Activated naive CD8-positive, alpha-beta T cell (primary cell): ENCODE measurements around the gene GPC6.

ENCODE experiments used
- H3K27ac Mint-ChIP-seq: one replicate; pipeline ENCODE4 v1.8.0; 2021; ENCODE audit warnings: mixed read lengths
- H3K27me3 Mint-ChIP-seq: one replicate; pipeline ENCODE4 v1.8.0; 2021; ENCODE audit warnings: mixed read lengths
- H3K36me3 Mint-ChIP-seq: one replicate; pipeline ENCODE4 v1.8.0; 2021; ENCODE audit warnings: mixed read lengths
- H3K4me1 Mint-ChIP-seq: one replicate; pipeline ENCODE4 v1.8.0; 2021; ENCODE audit warnings: low read depth, mixed read lengths
- H3K4me3 Mint-ChIP-seq: one replicate; pipeline ENCODE4 v1.8.0; 2021; ENCODE audit warnings: mild to moderate bottlenecking, mixed read lengths
- H3K9me3 Mint-ChIP-seq: one replicate; pipeline ENCODE4 v1.8.0; 2021; ENCODE audit warnings: low read depth, mixed read lengths

GPC6 gene

GRCh38 chr13:93561576-93562225 lies 335.1 kb downstream of the GPC6 start:
- no peak overlapping the region for H3K27ac Mint-ChIP-seq
- H3K4me3 Mint-ChIP-seq = no peak overlapping the region
- no peaks in the 10 kb centered on the region for H3K4me1 Mint-ChIP-seq
- H3K36me3 Mint-ChIP-seq = no peaks in the 10 kb centered on the region
- no peaks in the 10 kb centered on the region for H3K27me3 Mint-ChIP-seq
- H3K9me3 Mint-ChIP-seq = no peaks in the 10 kb centered on the region

- Mint-ChIP-seq H3K36me3 (no peaks in the 10 kb centered on the region), H3K9me3 (no peaks in the 10 kb centered on the region), H3K4me1 (no peaks in the 10 kb centered on the region), H3K27ac (no peak overlapping the region), H3K27me3 (no peaks in the 10 kb centered on the region), H3K4me3 (no peak overlapping the region)
Observed at GRCh38 chr13:93562676-93563075, 336.1 kb downstream of the GPC6 start.

- Mint-ChIP-seq H3K4me3 (no peak overlapping the region), H3K27ac (no peak overlapping the region), H3K9me3 (no peaks in the 10 kb centered on the region), H3K27me3 (no peaks in the 10 kb centered on the region), H3K4me1 (no peaks in the 10 kb centered on the region), H3K36me3 (no peaks in the 10 kb centered on the region)
Observed at GRCh38 chr13:93577105-93577504, 350.5 kb downstream of the GPC6 start.

GRCh38 chr13:93589788-93590187 lies 363.2 kb downstream of the GPC6 start:
- H3K4me3 Mint-ChIP-seq = no peak overlapping the region
- H3K27me3 Mint-ChIP-seq = no peaks in the 10 kb centered on the region
- no peak overlapping the region for H3K27ac Mint-ChIP-seq
- H3K36me3 Mint-ChIP-seq = no peaks in the 10 kb centered on the region
- H3K4me1 Mint-ChIP-seq = no peaks in the 10 kb centered on the region
- H3K9me3 Mint-ChIP-seq = no peaks in the 10 kb centered on the region

- Mint-ChIP-seq H3K36me3 (no peaks in the 10 kb centered on the region), H3K4me1 (no peaks in the 10 kb centered on the region), H3K4me3 (no peak overlapping the region), H3K9me3 (no peaks in the 10 kb centered on the region), H3K27me3 (peaks cover 1% of the 10 kb centered on the region), H3K27ac (no peak overlapping the region)
Observed at GRCh38 chr13:93603043-93603442, 376.4 kb downstream of the GPC6 start.

GRCh38 chr13:93614776-93615175 lies 388.2 kb downstream of the GPC6 start:
- H3K36me3 Mint-ChIP-seq = no peaks in the 10 kb centered on the region
- H3K27ac Mint-ChIP-seq = no peak overlapping the region
- H3K4me3 Mint-ChIP-seq = no peak overlapping the region
- no peaks in the 10 kb centered on the region for H3K4me1 Mint-ChIP-seq
- no peaks in the 10 kb centered on the region for H3K9me3 Mint-ChIP-seq
- H3K27me3 Mint-ChIP-seq = no peaks in the 10 kb centered on the region

- peaks cover 2% of the 10 kb centered on the region for H3K27me3 Mint-ChIP-seq
- H3K4me3 Mint-ChIP-seq = no peak overlapping the region
- no peaks in the 10 kb centered on the region for H3K36me3 Mint-ChIP-seq
- H3K9me3 Mint-ChIP-seq = no peaks in the 10 kb centered on the region
- no peak overlapping the region for H3K27ac Mint-ChIP-seq
- no peaks in the 10 kb centered on the region for H3K4me1 Mint-ChIP-seq
Observed at GRCh38 chr13:93620181-93620765, 393.7 kb downstream of the GPC6 start.

DNA sequence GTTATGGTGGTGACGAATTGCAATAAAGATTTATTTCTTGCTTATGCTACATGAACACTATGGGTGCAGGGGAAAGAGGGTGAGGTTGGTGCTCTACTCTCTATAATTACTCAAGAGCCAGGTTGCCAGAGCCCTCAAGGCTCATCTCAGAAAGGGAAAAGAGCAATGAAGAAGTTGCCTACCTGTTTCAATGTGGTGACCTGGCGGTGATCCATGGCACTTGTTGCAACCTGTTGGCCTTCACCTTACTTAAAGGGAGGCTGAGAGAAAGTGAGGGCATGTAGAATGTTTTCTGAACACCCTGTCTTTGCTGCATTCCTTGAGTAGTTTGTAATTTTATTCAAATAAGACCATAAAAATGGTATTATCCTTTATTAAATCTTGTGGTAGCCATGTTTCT lies 394.4 kb downstream of the GPC6 start:
- no peak overlapping the region for H3K4me3 Mint-ChIP-seq
- H3K27ac Mint-ChIP-seq = no peak overlapping the region
- H3K4me1 Mint-ChIP-seq = no peaks in the 10 kb centered on the region
- no peaks in the 10 kb centered on the region for H3K9me3 Mint-ChIP-seq
- H3K27me3 Mint-ChIP-seq = peaks cover 2% of the 10 kb centered on the region
- H3K36me3 Mint-ChIP-seq = no peaks in the 10 kb centered on the region

- H3K36me3 Mint-ChIP-seq = no peaks in the 10 kb centered on the region
- no peak overlapping the region for H3K4me3 Mint-ChIP-seq
- H3K4me1 Mint-ChIP-seq = no peaks in the 10 kb centered on the region
- H3K27me3 Mint-ChIP-seq = peaks cover 2% of the 10 kb centered on the region
- no peak overlapping the region for H3K27ac Mint-ChIP-seq
- H3K9me3 Mint-ChIP-seq = no peaks in the 10 kb centered on the region
Observed at GRCh38 chr13:93621966-93622365, 395.4 kb downstream of the GPC6 start.

- Mint-ChIP-seq H3K9me3 (no peaks in the 10 kb centered on the region), H3K27me3 (peaks cover 7% of the 10 kb centered on the region), H3K4me1 (no peaks in the 10 kb centered on the region), H3K4me3 (no peak overlapping the region), H3K36me3 (no peaks in the 10 kb centered on the region), H3K27ac (no peak overlapping the region)
Observed at GRCh38 chr13:93624311-93624777, 397.7 kb downstream of the GPC6 start.

DNA sequence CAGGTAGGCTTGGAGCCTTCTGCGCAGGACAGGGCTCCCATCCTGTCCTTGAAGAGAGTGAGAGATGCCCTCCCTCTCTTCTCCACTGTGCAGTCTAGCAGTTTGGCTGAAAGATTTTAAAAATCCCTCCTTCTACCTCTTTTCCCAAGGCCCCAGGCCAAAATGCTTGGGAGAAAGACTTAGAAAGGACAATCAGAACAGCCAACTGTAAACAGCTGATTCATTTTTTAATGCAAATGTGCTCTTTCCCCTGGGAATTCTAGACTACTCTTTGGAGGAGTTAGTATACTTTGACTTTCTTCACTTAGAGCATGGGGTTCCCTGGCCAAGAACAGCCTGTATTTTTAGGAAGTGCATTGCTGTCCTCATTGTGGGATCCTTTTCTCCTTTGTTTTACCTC lies 398.9 kb downstream of the GPC6 start:
- Mint-ChIP-seq H3K36me3 (no peaks in the 10 kb centered on the region), H3K4me1 (no peaks in the 10 kb centered on the region), H3K4me3 (no peak overlapping the region), H3K9me3 (no peaks in the 10 kb centered on the region), H3K27me3 (peaks cover 7% of the 10 kb centered on the region), H3K27ac (no peak overlapping the region)

DNA sequence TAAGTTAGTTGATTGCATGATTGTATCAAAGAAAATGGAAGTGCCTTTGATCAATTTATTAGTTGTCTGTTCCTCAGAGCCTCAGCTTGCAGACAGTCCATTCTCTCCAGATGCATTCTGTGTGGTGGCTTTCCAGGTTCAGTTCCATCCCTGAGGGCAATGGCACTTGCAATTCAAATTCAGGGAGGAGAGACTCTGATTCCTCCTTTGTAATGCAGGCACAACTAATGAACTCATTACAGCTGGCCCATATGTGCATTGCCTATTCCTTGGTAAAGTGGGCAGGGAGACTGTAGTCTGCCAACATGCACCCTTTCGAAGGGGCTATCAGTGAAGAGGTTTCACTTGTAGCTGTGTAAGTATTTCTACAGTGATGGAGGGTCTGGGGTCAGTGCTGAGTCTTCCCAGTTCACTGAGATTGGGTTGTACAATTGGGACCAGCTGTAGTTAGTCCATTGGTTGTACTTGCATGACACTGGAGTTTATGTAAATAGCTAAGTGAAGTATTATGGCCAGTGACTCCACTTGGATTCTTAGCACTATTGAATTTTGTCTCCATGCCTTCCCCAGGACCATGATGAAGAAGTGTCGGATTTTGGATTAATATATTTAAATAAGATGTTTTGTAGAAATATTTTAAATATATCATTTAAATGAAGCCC lies 401.7 kb downstream of the GPC6 start:
- Mint-ChIP-seq H3K4me1 (no peaks in the 10 kb centered on the region), H3K27me3 (peaks cover 7% of the 10 kb centered on the region), H3K9me3 (no peaks in the 10 kb centered on the region), H3K36me3 (no peaks in the 10 kb centered on the region), H3K27ac (no peak overlapping the region), H3K4me3 (no peak overlapping the region)

DNA sequence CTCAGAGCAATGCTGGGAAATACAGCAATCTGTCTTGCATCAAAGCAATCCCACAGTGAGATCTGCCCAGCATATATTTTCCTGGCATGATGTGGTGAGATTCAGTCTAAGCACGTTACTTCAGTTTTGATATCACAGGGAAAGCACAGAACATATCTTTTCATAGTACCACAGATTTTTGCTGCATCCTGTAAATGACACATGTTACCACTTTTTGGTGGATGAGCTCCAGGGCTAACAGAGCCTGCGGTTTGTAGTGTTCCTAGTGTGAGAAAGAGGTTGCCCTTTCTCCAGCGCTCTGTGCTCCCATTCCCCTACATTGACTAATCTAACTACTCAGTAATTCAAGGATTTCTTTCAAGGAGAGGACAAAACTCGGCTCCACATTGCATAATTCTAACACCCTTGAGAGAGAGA lies 409.0 kb downstream of the GPC6 start:
- H3K36me3 Mint-ChIP-seq = no peaks in the 10 kb centered on the region
- H3K4me3 Mint-ChIP-seq = no peak overlapping the region
- no peaks in the 10 kb centered on the region for H3K9me3 Mint-ChIP-seq
- no peak overlapping the region for H3K27ac Mint-ChIP-seq
- H3K4me1 Mint-ChIP-seq = no peaks in the 10 kb centered on the region
- H3K27me3 Mint-ChIP-seq = peaks cover 2% of the 10 kb centered on the region

DNA sequence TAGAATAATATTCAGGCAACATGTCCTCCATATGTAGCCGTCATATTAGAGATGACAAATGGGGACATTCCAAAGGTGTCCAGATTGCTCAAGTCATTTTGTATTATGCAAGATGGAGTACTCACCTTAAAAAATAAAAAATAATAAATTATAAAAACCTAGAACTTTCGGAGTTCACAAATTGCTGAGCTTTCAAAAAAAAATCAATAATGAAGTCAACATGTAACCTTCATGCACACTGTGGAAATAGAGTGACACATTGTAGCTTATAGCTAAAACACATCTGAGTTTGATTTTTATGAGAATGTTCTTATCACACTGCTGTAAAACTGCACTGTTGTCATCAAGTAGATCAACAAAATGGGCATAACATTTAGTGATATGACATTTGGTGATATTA lies 411.2 kb downstream of the GPC6 start:
- no peaks in the 10 kb centered on the region for H3K9me3 Mint-ChIP-seq
- no peaks in the 10 kb centered on the region for H3K4me1 Mint-ChIP-seq
- no peak overlapping the region for H3K4me3 Mint-ChIP-seq
- H3K36me3 Mint-ChIP-seq = no peaks in the 10 kb centered on the region
- peaks cover 2% of the 10 kb centered on the region for H3K27me3 Mint-ChIP-seq
- H3K27ac Mint-ChIP-seq = no peak overlapping the region

GRCh38 chr13:93640452-93640851 lies 413.8 kb downstream of the GPC6 start:
- Mint-ChIP-seq H3K36me3 (no peaks in the 10 kb centered on the region), H3K4me3 (no peak overlapping the region), H3K27me3 (peaks cover 4% of the 10 kb centered on the region), H3K9me3 (no peaks in the 10 kb centered on the region), H3K27ac (no peak overlapping the region), H3K4me1 (no peaks in the 10 kb centered on the region)
